WERI-Rb-1 (cell line): Measurements from ENCODE around the gene CNP.

Experiments
- DNase-seq: peaks from one replicate; pipeline ENCODE4 v3.0.0-alpha.2; 2020
- H3K27ac ChIP-seq: fragments of 250-450 bp; sonication (Bioruptor Pico); 2 replicates; pipeline ENCODE4 v1.5.1; 2020; ENCODE audit warnings: mild to moderate bottlenecking, moderate library complexity
- H3K27me3 ChIP-seq: fragments of 250-450 bp; sonication (Bioruptor Pico); 2 replicates; pipeline ENCODE4 v1.5.1; 2021; ENCODE audit warnings: mild to moderate bottlenecking, low read depth, moderate library complexity; ENCODE audit not compliant: insufficient read depth, severe bottlenecking
- H3K36me3 ChIP-seq: fragments of 250-450 bp; sonication (Bioruptor Pico); 2 replicates; pipeline ENCODE4 v1.5.1; 2020; ENCODE audit warnings: mild to moderate bottlenecking, moderate library complexity
- H3K4me3 ChIP-seq: 2 replicates; pipeline ENCODE4 v1.5.1; 2011; ENCODE audit warnings: low read depth, mild to moderate bottlenecking, control low read depth, low read length
- H3K9me3 ChIP-seq: fragments of 250-450 bp; sonication (Bioruptor Pico); 2 replicates; pipeline ENCODE4 v1.5.1; 2021; ENCODE audit warnings: mild to moderate bottlenecking, moderate library complexity; ENCODE audit not compliant: severe bottlenecking
- TF ChIP-seq, protein P1 (sequence below): IDR thresholded peaks from 2 replicates; pipeline ENCODE4 v1.5.1; 2011; ENCODE audit warnings: low read depth, mild to moderate bottlenecking, control low read depth, inconsistent platforms, low read length

Gene CNP

GRCh38 chr17:41989702-41990419 lies 23.3 kb downstream of the CNP start:
- H3K27me3 ChIP-seq: no peaks in the 10 kb centered on the region
- DNase-seq: no peak
- TF ChIP-seq, protein P1, sequence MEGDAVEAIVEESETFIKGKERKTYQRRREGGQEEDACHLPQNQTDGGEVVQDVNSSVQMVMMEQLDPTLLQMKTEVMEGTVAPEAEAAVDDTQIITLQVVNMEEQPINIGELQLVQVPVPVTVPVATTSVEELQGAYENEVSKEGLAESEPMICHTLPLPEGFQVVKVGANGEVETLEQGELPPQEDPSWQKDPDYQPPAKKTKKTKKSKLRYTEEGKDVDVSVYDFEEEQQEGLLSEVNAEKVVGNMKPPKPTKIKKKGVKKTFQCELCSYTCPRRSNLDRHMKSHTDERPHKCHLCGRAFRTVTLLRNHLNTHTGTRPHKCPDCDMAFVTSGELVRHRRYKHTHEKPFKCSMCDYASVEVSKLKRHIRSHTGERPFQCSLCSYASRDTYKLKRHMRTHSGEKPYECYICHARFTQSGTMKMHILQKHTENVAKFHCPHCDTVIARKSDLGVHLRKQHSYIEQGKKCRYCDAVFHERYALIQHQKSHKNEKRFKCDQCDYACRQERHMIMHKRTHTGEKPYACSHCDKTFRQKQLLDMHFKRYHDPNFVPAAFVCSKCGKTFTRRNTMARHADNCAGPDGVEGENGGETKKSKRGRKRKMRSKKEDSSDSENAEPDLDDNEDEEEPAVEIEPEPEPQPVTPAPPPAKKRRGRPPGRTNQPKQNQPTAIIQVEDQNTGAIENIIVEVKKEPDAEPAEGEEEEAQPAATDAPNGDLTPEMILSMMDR: no peak
- H3K9me3 ChIP-seq: no peaks in the 10 kb centered on the region
- H3K27ac ChIP-seq: no peak overlapping the region
- H3K36me3 ChIP-seq: peaks cover 99% of the 10 kb centered on the region
- H3K4me3 ChIP-seq: no peak overlapping the region

GRCh38 chr17:41992576-41992975 lies 26.0 kb downstream of the CNP start:
- TF ChIP-seq, protein P1: no peak
- H3K4me3 ChIP-seq: no peak overlapping the region
- H3K9me3 ChIP-seq: no peaks in the 10 kb centered on the region
- no peak for DNase-seq
- peaks cover 100% of the 10 kb centered on the region for H3K36me3 ChIP-seq
- H3K27ac ChIP-seq: no peak overlapping the region
- no peaks in the 10 kb centered on the region for H3K27me3 ChIP-seq

GRCh38 chr17:41996855-41997164 lies 30.2 kb downstream of the CNP start:
- DNase-seq: no peak
- Histone ChIP-seq H3K27me3 (no peaks in the 10 kb centered on the region), H3K9me3 (no peaks in the 10 kb centered on the region), H3K36me3 (peaks cover 99% of the 10 kb centered on the region), H3K4me3 (no peak overlapping the region), H3K27ac (no peak overlapping the region)
- TF ChIP-seq, protein P1: no peak

GRCh38 chr17:41998497-41998896 lies 31.9 kb downstream of the CNP start:
- Histone ChIP-seq H3K27me3 (no peaks in the 10 kb centered on the region), H3K27ac (no peak overlapping the region), H3K4me3 (no peak overlapping the region), H3K36me3 (peaks cover 99% of the 10 kb centered on the region), H3K9me3 (no peaks in the 10 kb centered on the region)
- TF ChIP-seq, protein P1: no peak
- DNase-seq: no peak

GRCh38 chr17:42000413-42001133 lies 34.0 kb downstream of the CNP start:
- no peaks in the 10 kb centered on the region for H3K9me3 ChIP-seq
- H3K27ac ChIP-seq: no peak overlapping the region
- TF ChIP-seq, protein P1: no peak
- H3K36me3 ChIP-seq: peaks cover 92% of the 10 kb centered on the region
- H3K27me3 ChIP-seq: no peaks in the 10 kb centered on the region
- DNase-seq: no peak
- no peak overlapping the region for H3K4me3 ChIP-seq

GRCh38 chr17:42001729-42002128 lies 35.1 kb downstream of the CNP start:
- H3K36me3 ChIP-seq: peaks cover 80% of the 10 kb centered on the region
- H3K27ac ChIP-seq: no peak overlapping the region
- no peaks in the 10 kb centered on the region for H3K27me3 ChIP-seq
- no peak for DNase-seq
- no peak overlapping the region for H3K4me3 ChIP-seq
- no peaks in the 10 kb centered on the region for H3K9me3 ChIP-seq
- TF ChIP-seq, protein P1: no peak
